Hematopoietic multipotent progenitor cell treated with erythropoietin and hydrocortisone succinate and interleukin-3 and kit ligand, for 15 days (in vitro differentiated cells): ENCODE measurements around the gene NOP14.
"Not testable (repeated sequence)": the region's sequence is repeated elsewhere in the genome, so short reads cannot be mapped to it uniquely, and the experiment has no call there.

Experiments
- DNase-seq: peaks from one replicate; pipeline ENCODE4 v3.0.0-alpha.2; 2015; ENCODE audit warnings: low spot score

Gene NOP14

DNA sequence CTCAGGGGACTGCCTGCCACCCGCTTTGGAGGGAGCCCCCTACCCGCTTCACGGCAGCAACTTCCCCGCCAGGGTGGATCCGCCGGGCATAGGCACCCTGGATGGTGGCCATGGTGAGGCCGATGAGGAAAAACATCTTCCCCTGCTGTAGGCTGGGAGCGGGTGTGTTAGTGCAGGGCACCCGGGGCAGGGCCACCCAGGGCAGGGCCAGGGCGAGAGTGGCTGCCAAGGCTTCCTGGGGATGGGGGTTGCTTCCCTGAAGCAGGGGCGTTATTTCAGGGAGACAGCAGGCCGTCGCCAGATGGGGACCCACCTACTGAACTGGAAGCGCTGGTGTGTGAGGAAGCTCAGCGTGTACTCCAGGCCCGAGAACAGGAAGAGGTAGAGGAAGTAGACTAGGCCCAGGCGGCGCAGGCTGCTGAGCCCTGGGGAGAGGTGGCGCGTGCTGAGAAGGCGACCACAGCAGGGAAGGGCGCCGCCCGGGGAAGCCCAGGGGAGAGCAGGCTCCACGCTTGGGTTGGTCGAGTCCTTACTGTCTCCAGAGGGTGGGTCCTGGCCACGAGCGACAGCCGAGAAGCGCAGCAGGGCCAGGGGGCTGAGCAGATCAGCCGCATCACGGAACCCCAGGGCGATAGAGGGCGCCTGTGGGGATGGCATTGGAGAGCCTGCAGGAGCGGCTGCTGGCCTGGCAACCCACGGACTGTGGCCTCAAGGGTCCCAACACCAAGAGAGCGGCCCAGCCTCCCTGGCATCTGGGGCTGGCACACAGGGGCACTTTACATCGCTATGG is 31.5 kb downstream of the NOP14 start:
- DNase-seq: no peak

DNA sequence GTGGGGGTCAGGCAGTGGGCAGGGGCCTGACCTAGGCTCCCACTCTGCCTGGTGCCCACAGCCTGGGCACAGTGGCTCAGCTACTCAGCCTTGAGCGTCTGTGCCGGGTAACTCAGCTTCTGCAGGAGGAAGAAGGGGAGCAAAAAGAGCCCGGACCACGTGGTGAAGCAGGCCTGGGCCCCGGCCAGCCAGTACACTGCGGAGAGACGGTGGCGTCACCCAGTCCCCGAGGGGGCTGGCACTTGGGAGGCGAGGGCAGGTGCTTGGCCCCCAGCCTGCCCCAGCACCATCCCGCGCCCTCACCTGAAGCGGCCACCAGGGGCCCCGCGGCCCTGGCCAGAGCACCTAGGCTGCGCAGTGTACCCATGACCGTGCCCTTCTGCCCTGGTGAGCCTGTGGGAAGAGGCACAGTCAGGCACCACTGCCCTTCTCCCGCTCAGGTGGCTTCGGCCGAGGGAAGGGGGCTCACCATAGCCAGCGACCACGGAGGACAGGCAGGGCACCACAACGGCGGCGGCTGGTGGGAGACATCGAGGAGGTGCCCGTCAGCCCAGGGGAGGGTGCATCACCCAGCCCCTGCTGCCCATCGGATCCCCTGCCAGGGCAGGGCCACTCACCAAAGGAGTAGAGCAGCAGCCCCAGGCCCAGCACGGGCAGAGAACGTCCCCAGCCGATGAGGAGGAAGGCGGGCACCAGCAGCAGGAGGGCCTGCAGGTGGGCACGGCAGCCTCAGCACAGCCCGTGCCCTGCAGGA is 32.3 kb downstream of the NOP14 start:
- DNase-seq: no peak

DNA sequence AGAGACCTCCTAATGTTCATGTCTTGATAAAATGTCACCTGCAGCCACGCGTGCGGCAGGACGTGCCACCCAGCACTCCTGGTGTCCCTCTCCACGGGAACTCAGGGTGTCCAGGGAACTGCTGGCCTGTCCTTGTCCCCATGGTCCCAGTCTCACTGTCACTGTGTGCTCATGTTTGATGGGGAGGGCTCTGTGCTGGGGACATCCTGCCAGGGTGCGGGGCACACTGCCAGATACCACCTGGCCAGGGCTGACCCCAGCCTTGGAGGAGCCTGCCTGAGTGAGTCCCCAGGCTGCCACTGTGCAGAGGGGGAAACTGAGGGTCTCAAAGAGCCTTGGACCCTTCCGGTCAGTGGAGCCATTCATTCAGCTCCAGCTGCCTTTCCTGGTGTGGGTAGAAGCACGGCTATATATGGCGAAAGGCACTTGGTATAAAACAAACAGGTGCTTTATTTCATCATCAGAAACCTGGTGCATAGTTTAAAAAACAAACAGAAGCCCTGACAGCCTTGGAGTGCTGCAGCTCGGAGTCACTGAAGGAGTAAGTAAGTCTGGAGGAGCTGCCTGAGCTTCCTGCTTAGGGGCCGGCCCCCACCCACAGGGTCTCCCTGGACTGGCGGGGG is 33.0 kb downstream of the NOP14 start:
- no peak for DNase-seq

DNA sequence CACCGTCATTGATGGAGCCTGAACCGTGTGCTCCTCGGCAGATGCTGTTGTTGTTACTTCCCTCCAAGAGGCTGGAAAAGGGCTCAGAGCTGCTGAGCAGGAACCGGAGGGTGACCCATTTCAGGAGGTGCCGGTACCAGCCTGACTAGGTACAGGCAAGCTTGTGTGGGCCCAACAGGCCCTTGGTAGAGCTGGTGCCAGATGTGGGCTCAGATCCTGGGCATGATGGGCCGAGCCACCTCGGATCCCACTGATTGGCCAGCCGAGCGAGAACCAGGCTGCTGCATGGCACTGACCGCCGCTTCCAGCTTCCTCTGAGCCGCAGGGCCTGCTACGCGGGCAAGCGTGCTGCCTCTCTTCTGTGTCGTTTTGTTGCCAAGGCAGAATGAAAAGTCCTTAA is 33.7 kb downstream of the NOP14 start:
- DNase-seq: no peak

DNA sequence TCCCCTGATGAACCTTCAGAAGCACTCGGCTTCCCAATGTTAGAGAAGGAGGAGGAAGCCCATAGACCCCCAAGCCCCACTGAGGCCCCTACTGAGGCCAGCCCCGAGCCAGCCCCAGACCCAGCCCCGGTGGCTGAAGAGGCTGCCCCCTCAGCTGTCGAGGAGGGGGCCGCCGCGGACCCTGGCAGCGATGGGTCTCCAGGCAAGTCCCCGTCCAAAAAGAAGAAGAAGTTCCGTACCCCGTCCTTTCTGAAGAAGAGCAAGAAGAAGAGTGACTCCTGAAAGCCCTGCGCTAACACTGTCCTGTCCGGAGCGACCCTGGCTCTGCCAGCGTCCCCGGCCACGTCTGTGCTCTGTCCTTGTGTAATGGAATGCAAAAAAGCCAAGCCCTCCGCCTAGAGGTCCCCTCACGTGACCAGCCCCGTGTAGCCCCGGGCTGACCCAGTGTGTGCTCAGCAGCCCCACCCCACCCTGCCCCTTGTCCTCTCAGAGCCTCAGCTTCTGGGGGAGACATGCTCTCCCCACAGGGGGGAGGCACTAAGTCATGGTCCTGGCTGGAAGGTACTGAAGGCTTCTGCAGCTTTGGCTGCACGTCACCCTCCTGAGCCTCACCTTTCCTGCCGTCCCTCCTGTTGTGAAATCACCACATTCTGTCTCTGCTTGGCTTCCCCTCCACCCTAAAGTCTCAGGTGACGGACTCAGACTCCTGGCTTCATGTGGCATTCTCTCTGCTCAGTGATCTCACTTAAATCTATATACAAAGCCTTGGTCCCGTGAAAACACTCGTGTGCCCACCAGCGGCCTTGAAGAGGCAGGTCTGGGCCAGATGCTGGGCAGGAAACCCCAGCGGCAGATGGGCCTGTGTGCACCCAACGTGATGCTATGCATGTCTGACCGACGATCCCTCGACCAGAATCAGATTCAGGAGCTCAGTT is 34.7 kb downstream of the NOP14 start:
- DNase-seq: no peak

DNA sequence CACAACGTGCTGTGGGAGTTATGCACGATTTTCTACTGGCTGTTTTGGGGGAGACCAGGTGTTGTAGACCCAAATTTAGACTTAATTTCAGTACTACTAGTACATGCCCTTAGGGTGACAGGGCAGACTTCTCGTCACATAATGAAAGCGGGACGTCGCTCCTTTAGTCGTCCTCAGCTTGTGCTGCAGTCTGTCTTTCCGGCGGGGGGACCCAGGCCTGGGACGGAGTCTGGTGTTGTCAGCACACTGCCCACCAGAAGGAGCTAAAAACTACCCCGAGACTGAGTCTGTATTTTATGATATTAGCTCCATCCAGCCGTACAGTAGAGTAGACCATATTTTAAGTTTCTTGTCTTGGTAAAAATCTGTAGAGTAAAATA is 35.5 kb downstream of the NOP14 start:
- DNase-seq: no peak

DNA sequence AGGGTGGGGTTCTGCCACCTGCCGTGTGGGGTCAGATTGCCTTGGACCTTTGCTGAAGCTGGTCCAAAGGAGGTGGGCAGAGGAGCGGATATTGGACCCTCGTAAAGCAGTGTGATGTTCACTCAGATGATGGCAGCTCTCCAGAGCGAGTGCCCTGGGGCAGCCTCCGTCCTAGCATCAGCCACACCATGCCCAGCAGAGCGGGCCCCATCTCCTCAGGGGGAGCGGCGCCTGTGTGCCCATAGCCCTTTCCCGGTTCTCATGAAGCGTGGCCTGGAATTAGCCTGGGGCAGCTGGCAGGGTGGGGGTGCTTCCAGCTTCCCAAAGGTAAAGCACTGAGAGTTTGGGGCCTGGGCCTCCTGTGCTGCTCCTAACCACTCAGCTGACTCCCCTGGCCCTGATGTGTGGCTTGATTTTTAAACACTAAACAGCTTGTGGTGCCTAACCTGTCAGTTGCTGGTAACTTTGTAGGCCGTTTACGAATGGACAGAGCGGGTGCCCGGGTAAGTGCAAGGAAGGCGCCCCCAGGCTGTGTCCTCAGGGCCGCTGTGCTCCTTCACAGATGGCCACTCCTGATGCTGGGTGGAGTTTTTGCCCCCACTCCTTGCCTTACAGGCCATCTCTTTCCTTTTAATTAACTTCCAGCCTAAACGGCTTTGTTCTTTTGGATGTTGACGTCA is 36.0 kb downstream of the NOP14 start:
- DNase-seq: no peak

DNA sequence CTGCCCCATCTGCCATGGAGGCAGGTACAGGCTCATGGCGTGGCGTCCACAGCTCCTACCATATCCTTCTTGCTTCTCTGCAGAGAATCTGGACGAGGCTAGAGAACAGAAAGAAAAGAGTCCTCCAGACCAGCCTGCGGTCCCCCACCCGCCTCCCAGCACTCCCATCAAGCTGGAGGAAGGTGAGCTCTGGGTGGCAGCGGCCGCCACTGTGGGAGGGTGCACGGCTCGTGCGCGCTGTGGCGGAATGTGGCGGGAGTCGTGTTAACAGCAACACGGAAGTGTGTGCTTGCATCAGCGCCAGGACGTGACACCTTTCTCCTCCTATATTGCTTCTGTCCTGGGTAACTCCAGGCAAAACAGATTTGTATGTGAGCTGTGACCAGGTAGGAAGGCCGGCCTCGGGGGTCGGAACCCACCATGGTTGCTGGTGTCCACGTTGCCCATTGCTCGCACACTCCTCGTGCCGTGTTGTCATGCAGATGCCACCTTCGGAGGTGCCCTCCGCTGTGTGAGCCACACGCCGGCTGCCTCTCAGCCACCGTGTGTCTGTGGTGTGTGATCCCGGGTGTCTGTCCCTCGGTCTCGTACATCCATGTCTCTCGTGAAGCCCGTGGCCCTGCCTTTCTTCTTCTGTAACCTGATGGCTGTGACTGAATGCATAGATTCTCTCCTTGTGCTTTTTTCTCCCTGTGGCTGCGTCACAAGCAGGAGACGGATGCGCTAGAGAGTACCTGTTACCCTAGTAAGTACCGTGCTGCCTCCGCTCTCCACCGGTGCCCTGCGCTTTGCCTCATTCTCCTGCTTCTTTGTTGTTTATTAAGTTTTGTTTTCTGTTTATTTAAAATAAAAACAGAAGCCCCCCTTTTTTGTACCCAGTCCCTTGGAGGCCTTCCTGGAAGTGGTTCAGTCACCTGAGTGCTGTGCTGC is 37.0 kb downstream of the NOP14 start:
- no peak for DNase-seq

DNA sequence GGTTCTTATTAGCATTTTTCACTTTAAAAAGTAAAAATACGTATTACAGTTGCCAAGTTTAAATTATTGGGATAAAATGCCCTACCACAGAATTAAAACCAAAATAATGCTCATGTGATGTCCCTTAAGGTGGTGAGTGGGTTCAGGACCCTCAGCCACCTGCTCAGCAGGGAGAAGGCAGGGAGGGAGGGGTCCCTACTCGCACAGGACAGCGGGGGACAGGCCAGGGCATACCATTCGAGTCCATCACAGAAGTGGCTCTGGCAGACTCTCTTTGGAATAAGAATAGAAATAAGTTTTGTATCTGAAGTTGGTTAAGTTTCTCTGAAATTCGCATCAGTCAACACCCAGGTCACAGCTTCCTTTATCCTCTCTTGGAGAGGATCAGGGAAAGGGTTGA is 37.7 kb downstream of the NOP14 start:
- DNase-seq: no peak

DNA sequence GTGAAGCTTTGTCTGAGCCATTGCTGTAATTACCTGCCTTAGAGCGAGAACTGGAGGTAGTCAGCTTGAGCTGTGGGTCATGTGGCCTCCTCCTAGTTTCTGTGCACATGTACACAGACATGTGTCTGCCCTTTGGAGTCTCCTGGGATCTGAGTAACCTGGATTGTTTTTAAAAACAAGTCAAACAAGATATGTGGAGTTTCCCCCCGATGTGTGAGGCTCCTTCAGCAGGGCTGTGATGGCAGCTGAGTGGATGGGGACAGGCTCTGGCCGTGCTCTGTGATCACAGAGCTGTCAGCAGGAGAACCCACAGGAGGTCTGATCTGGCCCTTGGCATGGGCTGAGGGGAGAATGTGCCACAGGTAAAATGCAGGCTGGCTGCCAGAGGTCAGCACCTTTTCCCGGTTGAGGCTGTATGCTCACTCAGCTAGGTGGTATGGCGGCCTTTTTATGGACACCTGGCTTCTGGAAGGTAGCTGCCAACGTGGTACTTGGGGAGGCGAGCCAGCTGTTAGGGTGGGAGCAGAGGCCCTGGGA is 38.4 kb downstream of the NOP14 start:
- no peak for DNase-seq

DNA sequence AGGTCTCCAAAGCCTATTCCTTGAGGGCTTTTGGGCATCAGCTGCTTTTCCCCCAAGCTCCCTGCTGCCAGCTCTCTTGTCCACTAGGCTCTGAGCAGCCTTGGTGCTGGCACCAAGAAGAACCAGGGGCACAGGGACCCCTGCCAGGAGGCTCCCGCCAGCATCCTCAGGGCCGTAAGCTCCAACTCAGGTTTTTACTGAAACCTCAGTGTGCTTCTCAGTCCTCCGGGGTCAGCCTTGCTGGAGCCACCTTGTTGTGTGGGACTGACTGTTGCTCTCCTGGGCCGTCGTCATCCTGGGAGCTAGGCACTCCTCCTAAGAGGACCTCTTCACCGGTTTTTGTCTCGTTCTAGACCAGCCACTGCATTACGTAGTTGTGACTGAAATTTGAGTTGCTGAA is 38.9 kb downstream of the NOP14 start:
- no peak for DNase-seq

DNA sequence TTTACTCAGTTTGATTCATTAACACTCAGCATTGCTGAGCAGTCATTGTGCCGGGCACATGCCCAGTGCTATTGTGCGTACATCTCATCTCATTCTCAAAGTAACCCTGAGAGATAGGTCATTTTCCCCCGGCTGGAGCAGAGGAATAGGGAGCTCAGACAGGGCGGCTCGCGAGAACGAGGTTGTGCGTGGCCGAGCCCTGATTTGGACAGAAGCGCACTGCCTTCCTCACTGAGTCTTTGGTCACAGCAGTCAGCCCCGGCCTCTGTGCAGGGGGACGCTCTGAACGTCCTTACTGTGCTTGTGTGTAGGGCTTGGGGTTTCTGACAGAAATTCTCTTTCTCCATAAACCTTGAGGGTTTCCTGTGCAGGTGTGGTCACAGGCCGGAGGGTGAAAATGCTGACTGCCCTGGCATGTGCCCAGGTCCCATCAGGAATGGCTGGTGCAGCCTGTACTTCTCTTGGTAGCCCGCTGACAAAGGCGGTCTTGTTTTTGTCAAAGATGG is 39.5 kb downstream of the NOP14 start:
- DNase-seq: no peak

DNA sequence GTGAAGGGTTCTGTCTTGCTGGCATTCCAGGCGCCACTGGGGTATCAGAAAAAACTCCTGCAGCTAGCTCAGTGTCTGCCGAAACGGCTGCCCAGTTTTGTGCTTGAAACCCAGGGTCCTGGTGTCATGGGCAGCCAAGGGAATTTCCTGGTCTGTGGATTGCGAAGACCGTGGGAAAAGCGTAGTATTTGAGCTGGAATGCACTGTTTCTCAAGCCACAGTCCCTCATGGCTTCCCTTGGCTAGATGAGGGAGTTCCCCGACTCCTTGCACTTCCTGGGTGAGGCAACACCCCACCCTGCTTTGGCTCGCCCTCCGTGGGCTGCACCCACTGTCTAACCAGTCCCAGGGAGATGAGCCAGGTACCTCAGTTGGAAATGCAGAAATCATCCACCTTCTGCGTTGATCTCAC is 40.1 kb downstream of the NOP14 start:
- DNase-seq: no peak

DNA sequence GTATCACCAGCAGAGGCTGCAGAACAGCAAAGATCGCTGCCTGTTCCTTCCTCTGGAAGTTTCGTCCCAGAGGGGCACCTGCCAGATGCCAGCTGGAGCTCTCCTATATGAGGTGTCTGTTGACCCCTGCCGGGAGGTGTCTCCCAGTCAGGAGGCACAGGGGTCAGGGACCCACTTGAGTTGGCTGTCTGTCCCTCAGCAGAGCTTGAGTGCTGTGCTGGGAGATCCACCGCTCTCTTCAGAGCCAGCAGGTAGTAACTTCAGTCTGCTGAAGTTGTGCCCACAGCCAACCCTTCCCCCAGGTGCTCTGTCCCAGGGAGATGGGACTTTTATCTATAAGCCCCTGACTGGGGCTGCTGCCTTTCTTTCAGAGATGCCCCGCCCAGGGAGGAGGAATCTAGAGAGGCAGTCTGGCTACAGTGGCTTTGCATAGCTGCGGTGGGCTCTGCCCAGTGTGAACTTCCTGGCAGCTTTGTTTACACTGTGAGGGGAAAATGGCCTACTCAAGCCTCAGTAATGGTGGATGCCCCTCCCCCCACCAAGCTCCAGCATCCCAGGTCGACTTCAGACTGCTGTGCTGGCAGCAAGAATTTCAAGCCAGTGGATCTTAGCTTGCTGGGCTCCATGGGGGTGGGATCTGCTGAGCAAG is 40.6 kb downstream of the NOP14 start:
- DNase-seq: peak; percentile 23

DNA sequence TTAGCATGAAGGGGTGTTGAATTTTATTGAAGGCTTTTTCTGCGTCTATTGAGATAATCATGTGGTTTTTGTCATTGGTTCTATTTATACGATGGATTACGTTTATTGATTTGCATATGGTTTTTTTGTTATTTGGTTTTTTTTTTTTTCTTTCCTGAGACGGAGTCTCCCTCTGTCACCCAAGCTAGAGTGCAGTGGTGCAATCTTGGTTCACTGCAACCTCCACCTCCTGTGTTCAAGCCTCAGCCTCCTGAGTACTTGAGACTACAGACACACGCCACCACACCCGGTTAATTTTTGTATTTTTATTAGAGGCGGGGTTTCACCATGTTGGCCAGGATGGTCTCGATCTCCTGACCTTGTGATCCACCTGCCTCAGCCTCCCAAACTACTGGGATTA is 44.5 kb downstream of the NOP14 start:
- DNase-seq: not testable (repeated sequence)

DNA sequence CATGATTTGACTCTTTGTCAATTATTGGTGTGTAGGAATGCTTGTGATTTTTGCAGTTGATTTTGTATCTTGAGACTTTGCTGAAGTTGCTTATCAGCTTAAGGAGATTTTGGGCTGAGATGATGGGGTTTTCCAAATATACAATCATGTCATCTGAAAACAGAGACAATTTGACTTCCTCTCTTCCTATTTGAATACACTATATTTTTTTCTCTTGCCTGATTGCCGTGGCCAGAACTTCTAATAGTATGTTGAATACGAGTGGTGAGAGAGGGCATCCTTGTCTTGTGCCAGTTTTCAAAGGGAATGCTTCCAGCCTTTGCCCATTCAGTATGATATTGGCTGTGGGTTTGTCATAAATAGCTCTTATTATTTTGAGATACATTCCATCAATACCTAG is 44.9 kb downstream of the NOP14 start:
- not testable (repeated sequence) for DNase-seq

DNA sequence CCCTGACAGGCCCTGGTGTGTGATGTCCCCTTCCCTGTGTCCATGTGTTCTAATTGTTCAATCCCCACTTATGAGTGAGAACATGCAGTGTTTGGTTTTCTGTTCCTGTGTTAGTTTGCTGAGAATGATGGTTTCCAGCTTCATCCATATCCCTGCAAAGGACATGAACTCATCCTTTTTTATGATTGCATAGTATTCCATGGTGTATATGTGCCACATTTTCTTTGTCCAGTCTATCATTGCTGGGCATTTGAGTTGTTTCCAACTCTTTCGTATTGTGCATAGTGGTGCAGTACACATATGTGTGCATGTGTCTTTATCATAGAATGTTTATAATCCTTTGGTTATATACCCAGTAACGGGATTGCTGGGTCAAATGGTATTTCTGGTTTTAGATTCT is 46.5 kb downstream of the NOP14 start:
- DNase-seq: not testable (repeated sequence)

DNA sequence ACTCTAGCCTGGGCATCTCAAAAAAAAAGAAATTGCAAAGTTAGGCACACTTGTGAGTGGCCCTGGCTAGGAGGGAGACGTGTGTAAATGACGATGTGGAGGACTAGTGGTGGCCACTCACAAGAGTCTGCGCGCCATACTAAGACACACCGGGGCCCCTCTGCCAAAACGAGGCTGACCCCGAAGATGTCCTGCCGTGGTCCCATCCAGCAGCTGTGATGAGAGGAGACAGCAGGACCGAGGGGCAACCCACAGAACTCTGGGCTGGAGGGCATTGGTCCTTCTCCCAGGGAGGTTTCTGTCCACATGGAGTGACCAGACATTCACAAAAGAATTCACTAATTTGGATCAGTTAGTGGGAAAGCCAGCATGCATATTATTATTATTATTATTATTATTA is 47.4 kb downstream of the NOP14 start:
- no peak for DNase-seq
